ENCODE results near the gene ADGRF3.
"Not testable (repeated sequence)": the region's sequence is repeated elsewhere in the genome, so short reads cannot be mapped to it uniquely, and the experiment has no call there.

ADGRF3 gene, protein sequence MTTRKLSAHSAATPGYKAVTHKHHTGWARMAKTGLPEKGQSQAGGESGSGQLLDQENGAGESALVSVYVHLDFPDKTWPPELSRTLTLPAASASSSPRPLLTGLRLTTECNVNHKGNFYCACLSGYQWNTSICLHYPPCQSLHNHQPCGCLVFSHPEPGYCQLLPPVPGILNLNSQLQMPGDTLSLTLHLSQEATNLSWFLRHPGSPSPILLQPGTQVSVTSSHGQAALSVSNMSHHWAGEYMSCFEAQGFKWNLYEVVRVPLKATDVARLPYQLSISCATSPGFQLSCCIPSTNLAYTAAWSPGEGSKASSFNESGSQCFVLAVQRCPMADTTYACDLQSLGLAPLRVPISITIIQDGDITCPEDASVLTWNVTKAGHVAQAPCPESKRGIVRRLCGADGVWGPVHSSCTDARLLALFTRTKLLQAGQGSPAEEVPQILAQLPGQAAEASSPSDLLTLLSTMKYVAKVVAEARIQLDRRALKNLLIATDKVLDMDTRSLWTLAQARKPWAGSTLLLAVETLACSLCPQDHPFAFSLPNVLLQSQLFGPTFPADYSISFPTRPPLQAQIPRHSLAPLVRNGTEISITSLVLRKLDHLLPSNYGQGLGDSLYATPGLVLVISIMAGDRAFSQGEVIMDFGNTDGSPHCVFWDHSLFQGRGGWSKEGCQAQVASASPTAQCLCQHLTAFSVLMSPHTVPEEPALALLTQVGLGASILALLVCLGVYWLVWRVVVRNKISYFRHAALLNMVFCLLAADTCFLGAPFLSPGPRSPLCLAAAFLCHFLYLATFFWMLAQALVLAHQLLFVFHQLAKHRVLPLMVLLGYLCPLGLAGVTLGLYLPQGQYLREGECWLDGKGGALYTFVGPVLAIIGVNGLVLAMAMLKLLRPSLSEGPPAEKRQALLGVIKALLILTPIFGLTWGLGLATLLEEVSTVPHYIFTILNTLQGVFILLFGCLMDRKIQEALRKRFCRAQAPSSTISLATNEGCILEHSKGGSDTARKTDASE

DNA sequence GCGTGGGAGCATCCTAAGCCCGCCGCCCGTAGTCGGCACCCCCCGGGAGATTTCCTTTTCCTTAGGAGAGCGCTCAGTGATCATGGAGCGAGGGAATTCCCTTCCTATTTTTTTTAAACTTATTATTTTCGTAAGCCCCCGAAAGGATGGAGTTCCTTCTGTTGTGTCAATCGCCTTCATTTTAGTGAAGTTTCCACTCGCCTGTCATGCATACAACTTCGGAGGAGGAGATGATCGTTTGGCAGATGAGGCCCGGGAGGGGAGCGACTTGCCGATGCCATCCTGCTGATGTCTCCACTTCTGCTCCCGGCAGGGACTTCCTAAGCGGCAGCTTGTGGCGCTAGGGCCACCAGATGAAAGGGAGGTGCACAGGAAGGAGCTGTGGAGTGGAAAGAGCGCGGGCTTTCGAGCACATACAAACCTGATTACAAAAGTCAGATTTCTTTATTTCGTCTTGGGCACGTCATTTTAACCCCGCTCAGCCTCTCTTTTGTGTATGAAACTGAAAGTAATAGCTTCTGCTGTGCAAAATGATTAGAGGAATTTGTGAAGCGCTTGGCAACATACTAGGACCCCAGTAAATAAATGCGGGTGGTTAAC, at the start of gene ADGRF3:
TSS of gene ADGRF3 (minus strand) at position 336 of the 600 bp plus-strand sequence. CDS start 555 bp downstream, outside the sequence.
- intact Hi-C loops (cut with DNase I) = loop anchor here (2.0 kb wide), 1 partner anchor 102 kb away; the partner anchor contains the start of genes HADHA and HADHB
- peak; percentile 29 to 95 (median 64) for DNase-seq

DNA sequence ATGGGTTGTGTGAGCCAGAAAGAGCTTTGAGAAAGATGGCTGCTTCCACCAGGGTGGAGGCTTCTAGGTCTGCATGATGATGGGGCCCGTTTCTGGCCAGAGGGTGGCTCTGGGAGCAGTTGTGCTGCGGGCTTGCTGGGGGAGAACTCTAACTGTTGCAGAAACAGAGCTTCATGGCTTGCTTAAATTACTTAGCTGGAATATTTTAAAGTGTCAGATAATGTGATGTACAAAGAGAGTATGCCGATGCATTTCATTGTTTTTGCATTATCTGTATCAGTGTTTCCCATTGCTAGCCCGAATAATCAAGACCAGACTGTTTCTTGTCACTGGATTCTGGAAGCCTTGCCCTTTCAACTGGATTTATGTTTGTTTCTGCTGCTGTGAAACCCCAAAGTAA, 48.8 kb upstream of the ADGRF3 start:
- intact Hi-C loops (cut with DNase I) = no loop called here
- peak in 1 of 10 donors; percentile 12 for DNase-seq

DNA sequence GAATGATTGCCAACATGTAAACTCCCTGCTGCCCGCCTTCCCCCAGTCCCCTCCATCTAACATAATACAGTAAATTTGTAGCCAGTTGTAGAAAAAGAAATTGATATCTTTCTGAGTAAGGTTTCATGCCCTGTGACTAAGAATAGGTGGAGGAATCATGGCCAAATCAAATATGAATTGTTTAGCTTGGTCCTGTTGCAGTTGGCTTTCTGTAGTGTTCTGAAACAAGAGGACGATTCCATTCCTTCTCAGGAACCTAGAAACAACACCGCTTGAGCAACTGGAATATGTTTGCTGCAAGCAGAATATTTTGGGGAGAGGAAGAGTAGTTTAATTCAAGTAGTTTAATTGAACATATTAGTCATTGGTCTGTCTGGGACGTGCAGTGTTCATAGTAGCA, 48.1 kb upstream of the ADGRF3 start:
- no peak for DNase-seq
- intact Hi-C loops (cut with DNase I) = no loop called here

DNA sequence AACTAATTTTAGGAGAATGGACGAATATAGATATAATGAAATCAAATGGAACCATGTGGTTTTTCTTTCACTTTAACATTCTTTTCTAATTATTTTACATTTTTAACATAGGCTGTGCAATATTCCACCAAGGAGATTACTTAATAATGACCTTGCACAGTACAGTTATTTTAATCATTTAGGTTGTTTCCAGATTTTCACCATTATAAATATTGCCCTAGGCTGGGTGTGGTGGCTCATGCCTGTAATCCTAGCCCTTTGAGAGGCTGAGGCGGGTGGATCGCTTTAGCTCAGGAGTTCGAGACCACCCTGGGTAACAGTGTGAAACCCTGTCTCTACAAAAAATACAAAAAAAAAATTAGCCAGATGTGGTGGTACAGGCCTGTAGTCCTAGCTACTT, 40.6 kb upstream of the ADGRF3 start:
- intact Hi-C loops (cut with DNase I) = no loop called here
- DNase-seq = no peak

DNA sequence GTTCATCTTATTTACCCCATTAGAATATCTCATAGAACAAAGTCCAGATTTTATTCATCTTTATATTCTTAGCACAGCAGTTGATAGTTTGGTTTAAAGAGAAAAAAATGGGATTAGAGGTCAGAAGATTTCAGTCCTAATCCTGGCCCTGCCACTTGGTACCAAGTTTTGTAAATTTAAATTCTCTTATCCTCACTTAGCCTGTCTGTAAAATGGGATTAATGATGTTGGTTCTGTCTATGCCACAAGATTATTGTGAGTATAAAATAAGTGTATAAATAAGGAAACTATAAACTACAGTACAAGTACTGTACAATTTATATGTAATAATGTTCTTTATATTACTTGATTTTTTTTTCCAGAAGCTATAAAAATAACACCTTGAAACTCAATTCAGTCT, 38.0 kb upstream of the ADGRF3 start:
- no peak for DNase-seq
- intact Hi-C loops (cut with DNase I) = no loop called here

DNA sequence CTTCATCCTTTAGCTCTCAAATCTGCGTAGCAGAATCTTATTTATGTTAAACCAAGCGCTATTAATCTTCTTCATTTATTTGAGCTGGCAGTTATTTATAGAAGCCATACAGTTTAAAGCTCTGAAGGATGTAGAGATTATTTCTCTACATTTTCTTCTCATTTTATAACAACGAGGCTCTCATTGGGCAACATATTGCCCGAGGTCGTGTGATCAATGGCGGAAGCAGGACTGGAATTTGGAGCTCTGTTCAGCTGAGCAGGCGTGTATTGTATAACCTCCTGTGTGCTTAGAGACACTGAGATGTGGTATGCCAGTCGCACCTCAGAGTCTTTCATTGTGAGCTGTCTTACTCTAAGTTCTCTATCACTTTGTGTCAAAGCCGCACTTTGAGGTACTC, 37.6 kb upstream of the ADGRF3 start:
- intact Hi-C loops (cut with DNase I) = no loop called here
- DNase-seq = no peak

DNA sequence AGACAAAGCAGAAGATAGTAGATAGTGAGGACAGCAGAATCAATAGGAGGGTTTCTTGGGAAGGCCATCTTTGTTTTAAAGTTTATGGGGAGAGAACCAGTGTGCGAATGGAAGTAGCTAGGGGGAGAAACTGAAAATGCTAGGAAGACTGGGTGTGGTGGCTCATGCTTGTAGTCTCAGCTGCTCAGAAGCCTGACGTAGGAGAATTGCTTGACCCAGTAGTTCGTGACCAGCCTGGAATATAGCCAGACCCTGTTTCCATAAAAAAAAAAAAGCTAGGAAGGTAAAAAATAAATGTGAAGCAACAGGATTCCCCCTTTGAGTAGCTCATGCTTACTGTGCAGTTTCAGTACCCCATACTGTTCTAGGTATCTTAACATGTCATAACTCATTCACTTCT, 36.0 kb upstream of the ADGRF3 start:
- DNase-seq = no peak
- intact Hi-C loops (cut with DNase I) = no loop called here

DNA sequence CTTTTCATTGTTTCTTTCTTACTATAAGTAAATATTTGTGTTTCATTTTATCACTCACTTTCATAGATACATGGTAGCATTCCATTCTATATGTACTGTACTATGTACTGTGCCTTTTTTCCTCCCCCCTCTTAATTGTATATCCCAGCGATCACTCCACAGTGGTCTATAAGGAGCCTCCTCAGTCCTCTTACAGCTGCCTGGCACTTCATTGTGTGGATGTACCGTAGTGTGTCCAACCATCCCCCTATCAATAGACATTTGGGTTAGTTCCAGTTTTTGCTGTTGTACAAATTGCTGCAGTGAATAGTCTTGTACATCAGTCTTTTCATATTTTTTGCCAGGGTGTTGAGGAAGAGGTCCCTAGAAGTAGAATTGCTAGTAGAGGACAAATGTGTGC, 33.7 kb upstream of the ADGRF3 start:
- intact Hi-C loops (cut with DNase I) = no loop called here
- no peak for DNase-seq

DNA sequence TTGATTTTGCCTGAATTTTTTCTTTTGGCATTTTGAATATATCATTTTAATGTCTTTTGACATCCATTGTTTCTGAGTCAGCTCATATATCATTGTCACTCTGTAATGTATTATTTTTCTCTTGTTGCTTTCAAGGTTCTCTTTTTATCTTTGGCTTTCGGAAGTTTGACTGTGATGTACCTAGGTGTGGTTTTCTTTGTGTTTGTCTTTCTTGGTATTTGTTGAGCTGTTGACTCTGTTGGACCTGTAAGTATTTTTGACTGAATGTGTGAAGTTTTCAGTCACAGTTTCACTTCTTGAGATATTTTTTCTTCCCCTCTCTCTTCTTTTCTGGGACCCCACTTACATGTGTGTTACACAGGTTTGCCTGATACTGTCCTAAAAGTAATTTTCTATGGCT, 30.2 kb upstream of the ADGRF3 start:
- no peak for DNase-seq
- intact Hi-C loops (cut with DNase I) = no loop called here

DNA sequence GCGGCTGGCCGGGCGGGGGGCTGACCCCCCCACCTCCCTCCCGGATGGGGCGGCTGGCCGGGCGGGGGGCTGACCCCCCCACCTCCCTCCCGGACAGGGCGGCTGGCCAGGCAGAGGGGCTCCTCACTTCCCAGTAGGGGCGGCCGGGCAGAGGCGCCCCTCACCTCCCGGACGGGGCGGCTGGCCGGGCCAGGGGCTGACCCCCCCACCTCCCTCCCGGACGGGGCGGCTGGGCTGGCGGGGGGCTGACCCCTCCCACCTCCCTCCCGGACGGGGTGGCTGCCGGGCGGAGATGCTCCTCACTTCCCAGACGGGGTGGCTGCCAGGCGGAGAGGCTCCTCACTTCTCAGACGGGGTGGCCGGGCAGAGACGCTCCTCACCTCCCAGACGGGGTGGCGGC, 24.3 kb upstream of the ADGRF3 start:
- not testable (repeated sequence) for DNase-seq

DNA sequence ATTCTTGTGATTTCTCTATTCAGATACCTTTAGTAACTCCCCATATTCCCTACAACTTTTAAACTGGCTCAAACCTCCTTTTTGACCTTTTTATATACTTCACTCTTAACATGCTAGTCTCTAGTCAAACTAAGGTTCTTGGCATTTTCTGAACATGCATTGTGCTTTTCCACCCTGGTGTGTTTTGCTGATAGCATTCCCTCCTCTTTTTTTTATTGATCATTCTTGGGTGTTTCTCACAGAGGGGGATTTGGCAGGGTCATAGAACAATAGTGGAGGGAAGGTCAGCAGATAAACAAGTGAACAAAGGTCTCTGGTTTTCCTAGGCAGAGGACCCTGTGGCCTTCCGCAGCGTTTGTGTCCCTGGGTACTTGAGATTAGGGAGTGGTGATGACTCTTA, 23.1 kb upstream of the ADGRF3 start:
- DNase-seq; intact Hi-C loops (cut with DNase I): not testable (repeated sequence)

More for the DNA sequence above, 24.3 kb upstream of the ADGRF3 start:
- intact Hi-C loops (cut with DNase I) = not testable (repeated sequence)

DNA sequence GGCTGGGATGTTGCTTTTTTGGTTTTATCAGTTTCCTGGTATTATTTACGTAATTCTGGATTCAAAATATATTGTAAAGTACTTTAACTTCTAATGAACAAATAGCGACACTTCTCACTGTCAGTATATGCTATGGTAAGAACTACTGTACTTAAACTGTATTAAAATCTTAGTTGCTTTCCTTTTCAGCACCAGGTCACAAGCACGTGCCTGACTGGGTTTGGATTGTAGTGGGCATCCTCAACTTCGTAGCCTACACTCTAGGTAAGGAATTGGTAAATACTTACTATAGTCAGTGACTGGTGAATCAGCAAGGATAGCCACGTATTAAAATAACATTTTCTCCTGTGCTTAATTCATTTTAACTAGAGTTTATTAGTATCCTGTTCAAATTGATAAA, 20.4 kb upstream of the ADGRF3 start:
- intact Hi-C loops (cut with DNase I) = no loop called here
- DNase-seq = no peak

DNA sequence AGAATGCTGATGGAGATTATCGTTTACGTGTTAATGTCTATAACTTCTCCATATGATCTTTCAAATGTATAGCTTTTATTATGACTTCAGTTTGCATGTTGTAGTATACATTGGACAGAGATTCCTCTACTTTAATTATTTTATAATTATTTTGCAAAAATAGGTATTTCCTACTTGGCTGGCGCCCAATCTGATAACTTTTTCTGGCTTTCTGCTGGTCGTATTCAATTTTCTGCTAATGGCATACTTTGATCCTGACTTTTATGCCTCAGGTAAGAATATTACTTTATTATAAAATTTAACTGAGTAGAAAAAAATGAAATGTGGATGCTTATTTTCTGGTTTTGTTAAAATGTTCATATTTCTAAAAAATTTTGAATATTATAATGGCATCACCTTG, 18.1 kb upstream of the ADGRF3 start:
- intact Hi-C loops (cut with DNase I) = no loop called here
- DNase-seq = no peak

DNA sequence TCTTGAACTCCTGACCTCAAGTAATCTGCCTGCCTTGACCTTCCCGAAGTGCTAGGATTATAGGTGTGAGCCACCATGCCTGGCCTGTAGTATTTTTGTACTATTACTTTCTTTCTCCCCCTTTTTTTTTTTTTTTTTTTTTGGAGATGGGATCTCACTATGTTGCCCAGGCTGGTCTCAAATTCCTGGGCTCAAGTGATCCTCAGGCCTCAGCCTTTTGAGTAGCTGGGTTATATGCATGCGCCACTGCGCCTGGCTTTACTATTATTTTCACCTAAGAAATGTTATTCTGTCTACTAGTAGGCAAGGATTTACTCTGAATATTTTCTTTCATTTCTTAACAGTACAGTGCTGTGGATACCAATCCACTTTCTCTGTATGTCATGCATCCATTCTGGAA, 17.4 kb upstream of the ADGRF3 start:
- no peak for DNase-seq
- intact Hi-C loops (cut with DNase I) = no loop called here

DNA sequence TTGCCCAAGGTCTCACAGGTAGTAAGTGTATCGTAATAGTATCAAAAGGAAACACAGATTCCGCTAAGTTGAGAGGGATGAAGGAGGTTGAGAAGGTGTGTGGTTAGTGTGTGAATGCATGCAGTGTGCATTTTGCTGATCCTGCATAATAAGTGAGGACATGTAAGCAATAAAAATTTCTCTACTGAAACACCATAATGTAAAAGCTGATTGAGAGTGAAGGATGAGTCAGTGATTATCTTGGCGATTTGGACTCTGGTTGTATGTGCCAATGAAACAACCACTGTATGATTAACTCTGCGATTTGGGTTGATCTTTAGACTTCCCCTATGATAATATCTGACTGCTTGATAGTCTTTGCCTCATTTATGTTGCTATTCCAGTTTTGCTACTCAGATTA, 16.7 kb upstream of the ADGRF3 start:
- intact Hi-C loops (cut with DNase I) = no loop called here
- DNase-seq = no peak

DNA sequence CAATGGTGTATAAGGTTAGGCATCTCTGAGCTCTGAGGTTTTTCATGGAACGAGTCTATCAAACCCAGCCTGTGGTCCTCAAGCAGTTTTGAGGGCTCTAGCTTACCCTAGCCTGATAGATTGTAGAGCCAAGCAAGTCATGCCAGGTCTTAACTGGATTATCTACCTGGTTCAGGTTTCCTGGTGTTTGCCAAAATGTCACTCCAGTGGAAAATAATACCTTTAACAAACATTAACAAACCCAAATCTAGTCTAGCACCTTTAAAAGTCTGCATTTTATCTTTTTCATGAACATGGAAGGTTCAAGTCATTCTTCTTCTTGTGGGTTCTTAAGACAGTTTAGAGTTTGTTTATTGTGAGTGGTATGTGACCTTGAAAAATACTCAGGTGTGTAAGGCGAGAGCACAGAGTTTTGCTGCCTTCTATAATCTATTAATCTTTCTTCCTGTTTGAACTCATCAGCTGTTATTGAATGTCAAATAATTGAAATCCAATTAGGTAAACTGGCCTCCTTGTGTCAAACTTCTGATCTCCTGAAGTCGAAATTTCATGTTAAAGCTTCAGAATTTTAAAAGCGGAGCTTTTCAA, 13.4 kb upstream of the ADGRF3 start:
- no peak for DNase-seq
- intact Hi-C loops (cut with DNase I) = no loop called here

DNA sequence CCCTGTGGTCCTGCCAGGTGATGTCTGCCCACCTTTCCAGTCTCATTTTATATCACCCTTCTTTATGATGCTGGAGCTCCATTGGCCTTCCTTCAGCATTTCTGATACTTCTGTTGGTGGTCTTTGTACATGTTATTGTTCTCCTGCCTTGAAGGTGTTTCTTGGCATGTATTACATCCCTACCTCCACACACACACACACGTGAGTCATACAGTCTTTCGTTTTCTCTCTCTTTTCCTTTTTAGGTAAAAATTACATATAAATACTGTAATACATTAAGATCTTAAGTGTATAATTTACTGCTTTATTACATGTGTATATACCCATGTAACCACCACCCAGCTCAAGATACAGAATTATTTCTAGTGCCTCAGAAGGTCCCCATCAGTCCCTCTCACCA, 10.2 kb upstream of the ADGRF3 start:
- intact Hi-C loops (cut with DNase I) = no loop called here
- DNase-seq = no peak

DNA sequence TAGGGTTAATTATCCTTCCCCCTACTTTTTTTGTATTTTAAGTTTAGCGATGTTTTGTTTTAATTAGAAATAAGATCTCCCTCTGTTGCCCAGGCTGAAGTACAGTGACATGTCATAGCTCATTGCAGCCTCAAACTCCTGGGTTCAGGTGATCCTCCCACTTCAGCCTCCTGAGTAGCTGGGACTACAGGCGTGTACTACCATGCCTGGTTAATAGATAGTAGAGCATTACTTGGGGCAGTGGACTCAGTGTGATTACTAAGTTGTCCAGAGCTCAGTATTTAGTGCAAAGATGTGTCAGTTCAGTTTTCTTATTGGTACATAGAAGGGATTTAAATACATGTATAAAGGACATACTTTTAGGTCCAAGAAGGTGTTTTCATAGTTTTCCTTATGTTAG, 9.5 kb upstream of the ADGRF3 start:
- intact Hi-C loops (cut with DNase I) = no loop called here
- no peak for DNase-seq

DNA sequence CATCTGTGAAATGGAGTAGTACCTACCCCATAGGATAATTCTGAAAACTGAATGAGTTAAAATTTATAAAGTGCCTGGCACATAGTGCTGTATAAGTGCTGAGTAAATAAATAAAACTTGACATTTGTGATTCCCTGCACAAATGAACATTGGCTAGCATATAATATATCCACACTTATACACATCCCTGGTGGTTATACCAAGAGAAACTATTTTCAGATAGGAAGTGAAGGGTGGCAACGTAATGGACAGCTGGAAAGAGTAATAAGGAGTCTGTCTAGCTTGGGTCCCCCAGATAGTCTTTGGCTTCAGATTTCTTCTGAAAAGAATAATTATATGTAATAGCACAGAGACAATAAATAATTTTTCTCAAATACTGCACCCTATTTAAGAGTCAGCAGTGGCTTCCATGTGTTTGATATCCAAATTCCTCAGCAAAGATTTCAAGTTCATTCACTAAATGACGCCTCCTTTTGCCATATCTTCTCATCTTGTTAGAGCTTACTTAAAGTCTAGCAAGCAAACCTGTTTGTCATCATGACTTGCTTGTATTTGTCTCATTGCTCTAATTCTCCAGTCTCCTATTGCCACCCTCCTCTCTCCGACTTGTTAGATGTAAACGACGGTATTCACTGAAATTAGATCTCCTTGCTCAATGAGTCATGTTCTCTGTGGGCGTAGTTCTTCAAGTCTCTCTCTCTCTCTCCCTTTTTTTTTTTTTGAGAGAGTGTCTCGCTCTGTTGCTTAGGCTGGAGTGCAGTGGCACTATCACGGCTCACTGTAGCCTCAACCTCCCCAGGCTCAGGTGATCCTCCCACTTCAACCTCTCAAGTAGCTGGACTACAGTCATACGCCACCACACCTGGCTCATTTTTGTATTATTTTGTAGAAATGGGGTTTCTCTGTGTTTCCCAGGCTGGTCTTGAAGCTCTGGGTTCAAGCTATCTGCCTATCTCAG, 8.7 kb upstream of the ADGRF3 start:
- intact Hi-C loops (cut with DNase I) = no loop called here
- no peak for DNase-seq

All from posterior cingulate gyrus (tissue), 11 donors.